Keratinocyte (primary cell): ENCODE measurements around the gene GTF3C2.

ENCODE experiments used
- CTCF ChIP-seq, 3 experiments: IDR thresholded peaks in 1 of 3; conservative IDR thresholded peaks in 1 of 3; optimal IDR thresholded peaks in 1 of 3; 2 replicates in 2 of 3; 3 replicates in 1 of 3; pipeline versions ENCODE3 to v1.5.1; 2011; ENCODE audit warnings: low read length in 3 of 3, mild to moderate bottlenecking in 3 of 3, moderate library complexity in 2 of 3, control low read depth in 1 of 3, inconsistent platforms in 1 of 3; ENCODE audit not compliant: insufficient read depth in 2 of 3; ENCODE audit errors: extremely low read depth in 1 of 3
- EZH2 ChIP-seq: IDR thresholded peaks from one replicate; pipeline ENCODE4 v1.6.1; 2012; ENCODE audit warnings: inconsistent platforms, mild to moderate bottlenecking, low read length, moderate library complexity

DNA sequence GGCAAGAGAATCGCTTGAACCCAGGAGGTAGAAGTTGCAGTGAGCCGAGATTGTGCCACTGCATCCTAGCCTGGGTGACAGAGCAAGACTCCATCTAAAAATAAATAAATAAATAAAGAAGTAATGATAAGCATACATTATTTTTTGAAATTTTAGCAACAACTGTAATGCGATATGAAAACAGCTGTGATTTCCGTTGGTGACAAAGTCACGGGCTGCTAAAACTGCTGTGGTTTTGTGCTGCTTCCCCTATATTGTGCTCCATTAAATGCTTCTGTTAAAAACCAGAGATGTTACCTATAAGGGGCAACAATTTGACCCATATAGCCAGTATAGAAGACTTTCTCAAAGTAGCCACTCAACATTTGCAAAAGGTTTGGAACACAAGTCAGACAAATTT is 66.0 kb downstream of the GTF3C2 start:
- no peak for TF ChIP-seq CTCF (optimal IDR thresholded peaks at IDR 0.05 in 1 of 3, IDR thresholded peaks at IDR 0.05 in 1 of 3, conservative IDR thresholded peaks at IDR 0.05 in 1 of 3; ENCODE audit: extremely low read depth in 1 of 3, insufficient read depth in 2 of 3, low read length in 3 of 3)
- TF ChIP-seq EZH2, result no peak
